DOHH2 (cell line): ENCODE measurements around the gene RHOT2.

Experiments
- H3F3A ChIP-seq: fragments of 200-600 bp; sonication (generic), shearing (Covaris generic); 2 replicates; pipeline ENCODE4 v1.6.0; 2016; ENCODE audit warnings: antibody characterized with exemption, mild to moderate bottlenecking; ENCODE audit not compliant: control insufficient read depth, insufficient read depth
- H3K27ac ChIP-seq: fragments of 200-600 bp; sonication (generic); 2 replicates; pipeline ENCODE4 v1.5.1; 2014; ENCODE audit warnings: low read depth, mild to moderate bottlenecking, low read length, moderate library complexity
- H3K27me3 ChIP-seq: fragments of 200-600 bp; sonication (generic); 2 replicates; pipeline ENCODE4 v1.6.1; 2014; ENCODE audit warnings: mild to moderate bottlenecking, low read length, mixed read lengths; ENCODE audit not compliant: control insufficient read depth
- H3K36me3 ChIP-seq: fragments of 200-600 bp; sonication (generic); 2 replicates; pipeline ENCODE4 v1.6.1; 2014; ENCODE audit warnings: mild to moderate bottlenecking, low read length, moderate library complexity, mixed read lengths; ENCODE audit not compliant: control insufficient read depth
- H3K4me1 ChIP-seq: fragments of 200-600 bp; sonication (generic); 2 replicates; pipeline ENCODE4 v1.6.1; 2014; ENCODE audit warnings: mild to moderate bottlenecking, low read length, mixed read lengths; ENCODE audit not compliant: control insufficient read depth
- H3K4me2 ChIP-seq: fragments of 200-600 bp; sonication (generic); 2 replicates; pipeline ENCODE4 v1.6.0; 2014; ENCODE audit warnings: mild to moderate bottlenecking, low read length, moderate library complexity
- H3K4me3 ChIP-seq: fragments of 200-600 bp; sonication (generic); 2 replicates; pipeline ENCODE4 v1.5.1; 2014; ENCODE audit warnings: mild to moderate bottlenecking, low read length, mixed read lengths
- H3K79me2 ChIP-seq: fragments of 200-600 bp; sonication (generic); 2 replicates; pipeline ENCODE4 v1.6.1; 2014; ENCODE audit warnings: mild to moderate bottlenecking, low read length, mixed read lengths; ENCODE audit not compliant: control insufficient read depth
- H3K9me2 ChIP-seq: fragments of 200-600 bp; sonication (generic); replicated peaks from 2 replicates; pipeline ENCODE4 v1.6.1; 2014; ENCODE audit warnings: mild to moderate bottlenecking, low read length, mixed read lengths; ENCODE audit not compliant: control insufficient read depth
- H3K9me3 ChIP-seq: fragments of 200-600 bp; sonication (generic); 2 replicates; pipeline ENCODE4 v1.6.1; 2014; ENCODE audit warnings: antibody characterized with exemption, low read length, mixed read lengths; ENCODE audit not compliant: control insufficient read depth, insufficient read depth
- H4K20me1 ChIP-seq: fragments of 200-600 bp; sonication (generic); 2 replicates; pipeline ENCODE4 v1.6.0; 2014; ENCODE audit warnings: low read depth, mild to moderate bottlenecking, antibody characterized with exemption, low read length, moderate library complexity; ENCODE audit not compliant: control insufficient read depth, insufficient read depth
- CTCF ChIP-seq: fragments of 200-600 bp; sonication (generic); IDR thresholded peaks from one replicate; pipeline ENCODE4 v1.5.1; 2014; ENCODE audit warnings: antibody characterized with exemption, mild to moderate bottlenecking, low read depth, low read length; ENCODE audit not compliant: poor library complexity, severe bottlenecking
- EZH2phosphoT487 ChIP-seq: fragments of 200-600 bp; sonication (generic); IDR thresholded peaks from 2 replicates; pipeline ENCODE4 v1.6.1; 2017; ENCODE audit warnings: borderline replicate concordance, mild to moderate bottlenecking, antibody characterized with exemption, low read length, moderate library complexity, mixed read lengths

The RHOT2 gene

GRCh38 chr16:645852-646678, 21.9 kb upstream of the RHOT2 start:
- peaks cover 7% of the 10 kb centered on the region for H3F3A ChIP-seq
- peaks cover 46% of the 10 kb centered on the region for H3K36me3 ChIP-seq
- H3K4me1 ChIP-seq = peaks cover 45% of the 10 kb centered on the region
- no peak overlapping the region for H3K27ac ChIP-seq
- peaks cover 91% of the 10 kb centered on the region for H3K79me2 ChIP-seq
- no peaks in the 10 kb centered on the region for H4K20me1 ChIP-seq
- H3K9me3 ChIP-seq = no peaks in the 10 kb centered on the region
- TF ChIP-seq EZH2phosphoT487 (no peak), CTCF (no peak)
- H3K9me2 ChIP-seq = no peaks in the 10 kb centered on the region
- H3K4me3 ChIP-seq = no peak overlapping the region
- no peaks in the 10 kb centered on the region for H3K27me3 ChIP-seq
- H3K4me2 ChIP-seq = no peak overlapping the region; the same call in 1 of the 2 replicates

GRCh38 chr16:646679-647172, 21.2 kb upstream of the RHOT2 start:
- Histone ChIP-seq H3K9me3 (no peaks in the 10 kb centered on the region), H3K4me3 (no peak overlapping the region), H3K4me1 (peaks cover 44% of the 10 kb centered on the region), H3K9me2 (no peaks in the 10 kb centered on the region), H3F3A (peaks cover 7% of the 10 kb centered on the region), H4K20me1 (no peaks in the 10 kb centered on the region), H3K79me2 (peaks cover 86% of the 10 kb centered on the region), H3K27me3 (no peaks in the 10 kb centered on the region), H3K27ac (no peak overlapping the region), H3K4me2 (peak overlapping the region; percentile 99; the same call in 1 of the 2 replicates), H3K36me3 (peaks cover 50% of the 10 kb centered on the region)
- TF ChIP-seq EZH2phosphoT487 (no peak), CTCF (no peak)

GRCh38 chr16:647173-647902, 20.6 kb upstream of the RHOT2 start:
- Histone ChIP-seq H3K79me2 (peaks cover 80% of the 10 kb centered on the region), H3K9me3 (no peaks in the 10 kb centered on the region), H3K4me3 (peak overlapping the region; percentile 80), H3F3A (peaks cover 7% of the 10 kb centered on the region), H3K27me3 (no peaks in the 10 kb centered on the region), H3K4me2 (peak overlapping the region; percentile 99), H4K20me1 (no peaks in the 10 kb centered on the region), H3K36me3 (peaks cover 49% of the 10 kb centered on the region), H3K9me2 (no peaks in the 10 kb centered on the region), H3K27ac (no peak overlapping the region), H3K4me1 (peaks cover 44% of the 10 kb centered on the region)
- TF ChIP-seq CTCF (no peak), EZH2phosphoT487 (no peak)
